Upper lobe of left lung (tissue), 6 donors: ENCODE results near the gene BRI3. TPM values are rescaled to one million over a fixed set of nuclear protein-coding genes. Genes with fewer than 3 reads are reported as not detected.
A peak's percentile ranks its signal among the peaks of the same experiment; 100 is the strongest.

Experiments
- ATAC-seq, 2 donors: fragments of 200-7000 bp; cut with Tn5 transposase; one replicate each; pipeline ENCODE4 v1.9.1; 2022; ENCODE audit warnings: mild to moderate bottlenecking in 2 of 2, moderate library complexity in 2 of 2; ENCODE audit not compliant: low FRiP score in 2 of 2
- DNase-seq, 2 donors: peaks; one replicate each; pipeline ENCODE4 v3.0.0-alpha.2; 2019 to 2020
- H3K27ac ChIP-seq, 4 donors: fragments of 200-600 bp; sonication (generic); one replicate each; pipeline ENCODE4 v1.5.1; 2016 to 2019
- H3K27me3 ChIP-seq, 4 donors: fragments of 200-600 bp; sonication (generic); one replicate each; pipeline ENCODE4 v1.5.1; 2017 to 2019
- H3K36me3 ChIP-seq, 4 donors: fragments of 200-600 bp; sonication (generic); one replicate each; pipeline ENCODE4 v1.5.1; 2016 to 2019
- H3K4me1 ChIP-seq, 4 donors: fragments of 200-600 bp; sonication (generic); one replicate each; pipeline ENCODE4 v1.5.1; 2018 to 2019
- H3K4me3 ChIP-seq, 4 donors: fragments of 200-600 bp; sonication (generic); one replicate each; pipeline ENCODE4 v1.5.1; 2017 to 2019; ENCODE audit warnings: mild to moderate bottlenecking in 2 of 4, moderate library complexity in 1 of 4
- H3K9me3 ChIP-seq, 4 donors: fragments of 200-600 bp; sonication (generic); one replicate each; pipeline ENCODE4 v1.5.1; 2018 to 2019
- EP300 ChIP-seq, 4 donors: sonication (generic); formaldehyde crosslinking; IDR thresholded peaks; one replicate each; pipeline ENCODE4 v1.5.1; 2017; ENCODE audit warnings: antibody characterized with exemption in 4 of 4, control low read depth in 2 of 4
- POLR2A ChIP-seq, 4 donors: fragments of 450-650 bp; IDR thresholded peaks; one replicate each; pipeline ENCODE4 v1.5.1; 2016 to 2017; ENCODE audit warnings: antibody characterized with exemption in 4 of 4, mild to moderate bottlenecking in 2 of 4
- POLR2AphosphoS5 ChIP-seq, 2 donors: sonication (generic); formaldehyde crosslinking; IDR thresholded peaks; one replicate each; pipeline ENCODE4 v1.5.1; 2017; ENCODE audit warnings: antibody characterized with exemption in 2 of 2
- WGBS, 2 donors: methylation state at CpG; one replicate each; pipeline ENCODE4 v1.1.5; 2017 to 2018; 5-methylcytosine and 5-hydroxymethylcytosine counted together
- total RNA-seq, 6 donors: library from RNA; depleted of rRNA in 4 of 6; stranded (reverse); fragments of >200 nt in 4 of 6; gene quantifications; one replicate each; pipeline versions ENCODE4 v1.1.0 to v1.2.1, GENCODE V29; 2016 to 2021
- TF ChIP-seq, protein P1 (sequence below), 6 experiments: fragments of 450-650 bp in 4 of 6; fragments of 200-600 bp in 2 of 6; sonication (generic) in 2 of 6; IDR thresholded peaks; one replicate each; pipeline ENCODE4 v1.5.1; 2016 to 2019; ENCODE audit warnings: antibody characterized with exemption in 6 of 6
- donor health status: DM: no; HTN: no; CAD: no; lungs with moderate emphysema.
- donor health status: DM: no; HTN: yes; CAD: no; lungs with severe emphysema.

Gene BRI3
- total RNA-seq, 6 donors from 2014 or later: 113 to 703 (median 143) TPM

DNA sequence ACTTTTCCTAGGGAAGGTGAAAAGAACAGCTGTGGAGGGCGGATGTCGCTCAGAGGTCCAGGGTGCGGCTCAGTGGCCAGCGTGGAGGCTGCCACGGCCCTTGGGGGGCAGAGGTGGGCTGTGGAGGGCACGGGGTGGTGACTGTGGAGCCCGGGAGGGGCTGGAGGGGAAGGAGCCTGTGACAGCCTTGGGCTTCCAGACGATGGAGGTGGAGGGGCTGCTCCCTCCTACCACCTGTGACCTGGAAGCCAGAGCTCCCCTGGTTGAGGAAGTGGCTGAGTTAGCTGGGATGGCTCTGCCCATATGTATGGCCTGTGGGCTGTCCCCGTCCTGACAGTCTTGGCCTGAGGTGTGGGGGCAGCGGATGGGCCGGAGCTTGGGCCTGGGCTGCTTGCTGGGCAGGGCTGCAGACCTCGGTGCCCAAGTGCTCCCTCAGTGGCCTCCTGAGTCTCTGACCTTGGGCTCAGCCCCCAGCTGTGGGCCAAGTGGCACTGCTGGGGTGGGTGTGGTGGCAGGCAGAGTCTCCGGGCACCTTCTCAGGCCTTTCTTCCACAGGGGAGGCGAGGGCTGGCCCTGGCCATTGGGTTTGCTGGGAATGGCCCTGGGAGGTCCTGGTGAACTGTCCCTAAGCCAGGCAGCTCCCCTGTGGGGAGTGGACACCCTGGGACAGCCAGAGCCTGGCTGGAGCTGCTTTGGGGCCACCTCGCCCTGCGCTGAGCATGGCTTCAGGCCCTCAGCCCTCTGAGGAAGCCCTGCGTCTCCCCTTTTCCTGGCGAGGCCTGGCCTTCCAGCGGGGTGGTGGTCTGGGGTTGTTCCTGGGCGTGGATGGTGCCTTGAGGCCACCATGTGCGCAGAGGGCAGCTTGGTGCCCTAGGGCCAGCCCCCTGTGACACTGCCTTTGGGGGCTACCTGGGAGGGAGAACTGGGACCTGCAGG is 3.9 kb downstream of the BRI3 start:
- peaks cover 4 to 38% (median 21%) of the 10 kb centered on the region in 4 donors for H3K36me3 ChIP-seq
- peak overlapping the region; percentile 89 to 98 (median 92) for H3K4me3 ChIP-seq
- peak overlapping the region; percentile 98 to 100 (median 99) for H3K27ac ChIP-seq
- no peaks in the 10 kb centered on the region for H3K27me3 ChIP-seq
- no peak for ATAC-seq
- peaks cover 61 to 78% (median 72%) of the 10 kb centered on the region in 4 donors for H3K4me1 ChIP-seq
- peak in 1 of 2 donors; percentile 74 for DNase-seq
- 51 to 59% methylated on average over 8 to 21 of the region's 21 CpGs for WGBS, 2 donors
- TF ChIP-seq POLR2AphosphoS5 (IDR thresholded peaks at IDR 0.05): no peak
- TF ChIP-seq EP300 (IDR thresholded peaks at IDR 0.05): no peak
- TF ChIP-seq POLR2A (IDR thresholded peaks at IDR 0.05): no peak
- TF ChIP-seq, protein P1, sequence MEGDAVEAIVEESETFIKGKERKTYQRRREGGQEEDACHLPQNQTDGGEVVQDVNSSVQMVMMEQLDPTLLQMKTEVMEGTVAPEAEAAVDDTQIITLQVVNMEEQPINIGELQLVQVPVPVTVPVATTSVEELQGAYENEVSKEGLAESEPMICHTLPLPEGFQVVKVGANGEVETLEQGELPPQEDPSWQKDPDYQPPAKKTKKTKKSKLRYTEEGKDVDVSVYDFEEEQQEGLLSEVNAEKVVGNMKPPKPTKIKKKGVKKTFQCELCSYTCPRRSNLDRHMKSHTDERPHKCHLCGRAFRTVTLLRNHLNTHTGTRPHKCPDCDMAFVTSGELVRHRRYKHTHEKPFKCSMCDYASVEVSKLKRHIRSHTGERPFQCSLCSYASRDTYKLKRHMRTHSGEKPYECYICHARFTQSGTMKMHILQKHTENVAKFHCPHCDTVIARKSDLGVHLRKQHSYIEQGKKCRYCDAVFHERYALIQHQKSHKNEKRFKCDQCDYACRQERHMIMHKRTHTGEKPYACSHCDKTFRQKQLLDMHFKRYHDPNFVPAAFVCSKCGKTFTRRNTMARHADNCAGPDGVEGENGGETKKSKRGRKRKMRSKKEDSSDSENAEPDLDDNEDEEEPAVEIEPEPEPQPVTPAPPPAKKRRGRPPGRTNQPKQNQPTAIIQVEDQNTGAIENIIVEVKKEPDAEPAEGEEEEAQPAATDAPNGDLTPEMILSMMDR (IDR thresholded peaks at IDR 0.05): no peak
- no peaks in the 10 kb centered on the region for H3K9me3 ChIP-seq

DNA sequence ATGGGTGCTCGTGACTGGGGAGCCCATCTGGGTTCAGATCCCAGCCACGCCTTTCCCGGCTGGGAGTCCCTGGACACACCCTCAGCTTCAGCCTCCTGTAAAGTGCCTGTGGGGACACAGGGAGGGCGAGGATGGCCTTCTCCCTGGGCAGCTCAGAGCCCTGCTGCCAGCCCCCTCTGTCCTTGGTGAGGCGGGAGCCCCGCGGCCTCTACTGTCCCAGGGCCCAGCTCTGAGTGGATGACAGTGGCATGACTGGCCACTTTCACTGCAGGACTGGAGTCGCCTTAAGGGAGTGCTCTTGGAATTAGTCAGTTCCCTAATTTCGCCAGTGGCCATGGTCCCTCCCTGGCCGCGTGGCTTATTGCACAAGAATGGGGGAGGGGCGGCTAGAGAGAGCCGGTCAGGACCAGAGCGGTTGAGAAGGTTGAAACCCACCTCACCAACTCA is 4.6 kb downstream of the BRI3 start:
- 27 to 29% methylated on average over 2 to 6 of the region's 14 CpGs for WGBS, 2 donors
- TF ChIP-seq POLR2AphosphoS5 (IDR thresholded peaks at IDR 0.05): peak; percentile 76 to 87
- TF ChIP-seq, protein P1 (IDR thresholded peaks at IDR 0.05): peak in 1 of 6 experiments; percentile 17
- peak in 1 of 4 donors; percentile 94 for TF ChIP-seq EP300 (IDR thresholded peaks at IDR 0.05)
- peak in 1 of 4 donors; percentile 66 for TF ChIP-seq POLR2A (IDR thresholded peaks at IDR 0.05)
- Histone ChIP-seq H3K4me1 (peaks cover 58 to 72% (median 67%) of the 10 kb centered on the region in 4 donors), H3K27me3 (no peaks in the 10 kb centered on the region), H3K27ac (peak overlapping the region; percentile 98 to 100 (median 99)), H3K36me3 (peaks cover 4 to 44% (median 27%) of the 10 kb centered on the region in 4 donors), H3K4me3 (peak overlapping the region in 3 of 4 donors; percentile 91 to 98 (median 93)), H3K9me3 (no peaks in the 10 kb centered on the region)
- DNase-seq (peak; percentile 76 to 89), ATAC-seq (peak; percentile 25 to 33)

DNA sequence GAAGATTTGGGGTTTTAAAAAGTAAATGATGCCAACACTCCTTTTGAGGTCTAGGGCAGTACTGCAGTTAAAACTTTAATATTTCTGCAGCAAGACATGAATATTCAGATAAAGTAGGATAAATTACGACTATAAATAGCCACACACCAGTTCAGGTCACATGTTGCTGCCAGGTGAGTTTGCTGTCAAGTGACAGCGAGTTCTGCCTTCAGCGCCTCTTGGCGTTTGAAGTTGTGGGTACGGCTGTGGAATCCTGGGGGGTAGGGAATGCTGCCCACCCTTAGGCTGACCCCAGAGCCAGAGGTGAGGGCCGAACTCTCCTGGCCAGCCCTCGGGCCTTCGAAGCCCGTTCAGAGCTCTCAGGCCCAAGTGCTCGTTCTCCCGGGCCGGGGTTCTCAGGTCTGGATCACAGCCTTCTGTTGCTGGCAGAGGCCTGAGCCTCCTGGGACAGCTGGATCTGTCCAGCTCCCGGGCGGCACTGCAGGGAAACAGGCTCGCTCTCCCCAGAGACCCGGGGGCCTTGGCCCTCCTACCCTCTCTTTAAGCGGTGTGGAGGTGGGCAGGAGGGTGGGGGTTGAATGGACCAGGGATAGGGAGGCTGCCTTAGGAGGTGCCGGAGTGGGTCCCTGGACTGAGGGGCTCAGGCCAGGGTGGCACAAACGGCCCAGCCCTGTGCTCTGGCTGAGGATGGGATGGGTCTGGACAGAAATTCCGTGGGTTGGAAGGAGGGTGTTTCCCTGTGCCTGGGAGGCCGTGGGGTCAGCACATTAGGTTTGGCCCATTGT is 5.4 kb downstream of the BRI3 start:
- Histone ChIP-seq H3K27ac (peak overlapping the region; percentile 98 to 100 (median 99)), H3K9me3 (no peaks in the 10 kb centered on the region), H3K4me1 (peaks cover 58 to 72% (median 67%) of the 10 kb centered on the region in 4 donors), H3K36me3 (peaks cover 9 to 52% (median 35%) of the 10 kb centered on the region in 4 donors), H3K4me3 (peak overlapping the region in 3 of 4 donors; percentile 91 to 98 (median 93)), H3K27me3 (no peaks in the 10 kb centered on the region)
- peak; percentile 59 to 69 for DNase-seq
- no peak for TF ChIP-seq POLR2AphosphoS5 (IDR thresholded peaks at IDR 0.05)
- no peak for TF ChIP-seq POLR2A (IDR thresholded peaks at IDR 0.05)
- TF ChIP-seq, protein P1 (IDR thresholded peaks at IDR 0.05): no peak
- no peak for TF ChIP-seq EP300 (IDR thresholded peaks at IDR 0.05)
- no peak for ATAC-seq
- 51 to 53% methylated on average over 9 to 17 of the region's 21 CpGs for WGBS, 2 donors

DNA sequence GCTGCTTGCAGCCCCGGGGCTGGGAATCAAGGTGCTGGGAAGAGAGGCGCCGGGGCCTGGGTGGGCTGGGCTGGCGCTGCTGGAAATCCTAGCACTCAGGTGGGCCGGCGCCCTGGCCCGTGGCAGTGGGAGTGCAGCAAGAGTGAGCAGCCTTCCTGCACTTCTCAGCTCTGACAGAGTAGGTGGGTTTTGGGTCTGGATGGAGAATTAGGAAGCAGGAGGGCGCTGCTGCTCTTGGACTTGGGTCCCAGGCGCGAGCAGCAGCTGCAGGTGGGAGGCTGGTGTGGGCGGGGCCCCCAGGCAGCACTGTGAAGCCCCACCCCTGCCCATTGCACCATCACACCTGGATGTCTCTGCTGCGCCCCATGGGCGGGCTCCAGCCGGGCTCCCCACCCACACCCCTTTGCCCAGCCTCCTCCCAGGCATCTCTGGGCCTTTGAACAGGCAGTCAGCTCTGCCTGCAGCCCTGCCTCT is 6.0 kb downstream of the BRI3 start:
- Histone ChIP-seq H3K4me3 (peak overlapping the region in 2 of 4 donors; percentile 93 to 98), H3K9me3 (no peaks in the 10 kb centered on the region), H3K27ac (peak overlapping the region; percentile 98 to 100 (median 99)), H3K27me3 (no peaks in the 10 kb centered on the region), H3K36me3 (peaks cover 15 to 59% (median 41%) of the 10 kb centered on the region in 4 donors), H3K4me1 (peaks cover 58 to 72% (median 67%) of the 10 kb centered on the region in 4 donors)
- TF ChIP-seq EP300 (IDR thresholded peaks at IDR 0.05) (no peak), POLR2AphosphoS5 (IDR thresholded peaks at IDR 0.05) (no peak), POLR2A (IDR thresholded peaks at IDR 0.05) (no peak)
- TF ChIP-seq, protein P1 (IDR thresholded peaks at IDR 0.05): no peak
- ATAC-seq: peak in 1 of 2 donors; percentile 38
- peak; percentile 86 to 87 for DNase-seq
- 58 to 59% methylated on average over 2 to 7 of the region's 14 CpGs for WGBS, 2 donors
